ENCODE data around the gene ZNF500. TPM values are rescaled to one million over a fixed set of nuclear protein-coding genes. Genes with fewer than 3 reads are reported as not detected.
A peak's percentile ranks its signal among the peaks of the same experiment; 100 is the strongest.

Gene ZNF500
- total and polyA plus RNA-seq, 2 donors from 2014 or later: 4.9 to 18.3 TPM

DNA sequence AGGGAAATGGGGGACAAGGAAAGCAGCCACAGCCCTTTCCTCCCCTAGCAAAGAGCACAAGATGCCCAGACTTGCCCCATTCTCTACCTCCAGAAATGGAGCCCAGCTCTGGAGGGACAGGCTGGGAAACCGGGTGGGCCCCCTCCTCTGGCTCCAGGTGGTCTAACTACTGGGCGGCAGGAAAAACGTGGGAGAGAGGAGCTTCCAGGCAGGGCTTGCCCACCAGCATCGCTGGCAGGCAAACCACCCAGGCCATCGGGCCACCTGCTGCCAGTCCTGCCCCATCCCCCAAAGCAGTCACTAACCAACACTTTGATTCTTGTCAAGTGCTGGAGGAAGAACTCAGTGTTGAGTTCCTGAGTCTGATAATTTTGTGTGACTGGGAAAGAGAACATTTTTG is 48.5 kb downstream of the ZNF500 start:
- Histone ChIP-seq H3K27me3 (ENCODE audit: control insufficient read depth, insufficient read depth, low read length) (no peaks in the 10 kb centered on the region), H3K36me3 (ENCODE audit: control insufficient read depth in 2 of 3, insufficient read depth in 3 of 3, low read length in 3 of 3) (peaks cover 0 to 13% (median 5%) of the 10 kb centered on the region in 3 donors), H3K9ac (ENCODE audit: low read length in 3 of 3) (no peak overlapping the region), H3K27ac (ENCODE audit: low read depth in 2 of 2, low read length in 2 of 2) (no peak overlapping the region), H3K9me3 (ENCODE audit: control insufficient read depth in 2 of 3, insufficient read depth in 1 of 3, low read length in 3 of 3) (no peaks in the 10 kb centered on the region), H3K4me1 (ENCODE audit: control insufficient read depth in 2 of 3, insufficient read depth in 2 of 3, low read depth in 1 of 3, low read length in 3 of 3) (no peaks in the 10 kb centered on the region), H3K4me3 (ENCODE audit: low read length in 3 of 3) (no peak overlapping the region)
- DNase-seq (peak in 1 of 5 donors; percentile 29), FAIRE-seq (no peak)
- intact Hi-C loops (cut with DNase I): no loop called here
- TF ChIP-seq, protein P1, sequence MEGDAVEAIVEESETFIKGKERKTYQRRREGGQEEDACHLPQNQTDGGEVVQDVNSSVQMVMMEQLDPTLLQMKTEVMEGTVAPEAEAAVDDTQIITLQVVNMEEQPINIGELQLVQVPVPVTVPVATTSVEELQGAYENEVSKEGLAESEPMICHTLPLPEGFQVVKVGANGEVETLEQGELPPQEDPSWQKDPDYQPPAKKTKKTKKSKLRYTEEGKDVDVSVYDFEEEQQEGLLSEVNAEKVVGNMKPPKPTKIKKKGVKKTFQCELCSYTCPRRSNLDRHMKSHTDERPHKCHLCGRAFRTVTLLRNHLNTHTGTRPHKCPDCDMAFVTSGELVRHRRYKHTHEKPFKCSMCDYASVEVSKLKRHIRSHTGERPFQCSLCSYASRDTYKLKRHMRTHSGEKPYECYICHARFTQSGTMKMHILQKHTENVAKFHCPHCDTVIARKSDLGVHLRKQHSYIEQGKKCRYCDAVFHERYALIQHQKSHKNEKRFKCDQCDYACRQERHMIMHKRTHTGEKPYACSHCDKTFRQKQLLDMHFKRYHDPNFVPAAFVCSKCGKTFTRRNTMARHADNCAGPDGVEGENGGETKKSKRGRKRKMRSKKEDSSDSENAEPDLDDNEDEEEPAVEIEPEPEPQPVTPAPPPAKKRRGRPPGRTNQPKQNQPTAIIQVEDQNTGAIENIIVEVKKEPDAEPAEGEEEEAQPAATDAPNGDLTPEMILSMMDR (IDR thresholded peaks at IDR 0.05; ENCODE audit: borderline replicate concordance, extremely low read depth, insufficient read depth): no peak

GRCh38 chr16:4714996-4715395 is 52.0 kb downstream of the ZNF500 start:
- DNase-seq: peak in 1 of 5 donors; percentile 18
- no peaks in the 10 kb centered on the region for H3K4me1 ChIP-seq (ENCODE audit: control insufficient read depth in 2 of 3, insufficient read depth in 2 of 3, low read depth in 1 of 3, low read length in 3 of 3)
- H3K27ac ChIP-seq (ENCODE audit: low read depth in 2 of 2, low read length in 2 of 2): no peak overlapping the region
- peaks cover 2 to 14% (median 5%) of the 10 kb centered on the region in 3 donors for H3K36me3 ChIP-seq (ENCODE audit: control insufficient read depth in 2 of 3, insufficient read depth in 3 of 3, low read length in 3 of 3)
- TF ChIP-seq, protein P1 (IDR thresholded peaks at IDR 0.05; ENCODE audit: borderline replicate concordance, extremely low read depth, insufficient read depth): no peak
- H3K4me3 ChIP-seq (ENCODE audit: low read length in 3 of 3): no peak overlapping the region
- no peak for FAIRE-seq
- no peaks in the 10 kb centered on the region for H3K27me3 ChIP-seq (ENCODE audit: control insufficient read depth, insufficient read depth, low read length)
- H3K9me3 ChIP-seq (ENCODE audit: control insufficient read depth in 2 of 3, insufficient read depth in 1 of 3, low read length in 3 of 3): no peaks in the 10 kb centered on the region
- H3K9ac ChIP-seq (ENCODE audit: low read length in 3 of 3): no peak overlapping the region
- intact Hi-C loops (cut with DNase I): no loop called here

DNA sequence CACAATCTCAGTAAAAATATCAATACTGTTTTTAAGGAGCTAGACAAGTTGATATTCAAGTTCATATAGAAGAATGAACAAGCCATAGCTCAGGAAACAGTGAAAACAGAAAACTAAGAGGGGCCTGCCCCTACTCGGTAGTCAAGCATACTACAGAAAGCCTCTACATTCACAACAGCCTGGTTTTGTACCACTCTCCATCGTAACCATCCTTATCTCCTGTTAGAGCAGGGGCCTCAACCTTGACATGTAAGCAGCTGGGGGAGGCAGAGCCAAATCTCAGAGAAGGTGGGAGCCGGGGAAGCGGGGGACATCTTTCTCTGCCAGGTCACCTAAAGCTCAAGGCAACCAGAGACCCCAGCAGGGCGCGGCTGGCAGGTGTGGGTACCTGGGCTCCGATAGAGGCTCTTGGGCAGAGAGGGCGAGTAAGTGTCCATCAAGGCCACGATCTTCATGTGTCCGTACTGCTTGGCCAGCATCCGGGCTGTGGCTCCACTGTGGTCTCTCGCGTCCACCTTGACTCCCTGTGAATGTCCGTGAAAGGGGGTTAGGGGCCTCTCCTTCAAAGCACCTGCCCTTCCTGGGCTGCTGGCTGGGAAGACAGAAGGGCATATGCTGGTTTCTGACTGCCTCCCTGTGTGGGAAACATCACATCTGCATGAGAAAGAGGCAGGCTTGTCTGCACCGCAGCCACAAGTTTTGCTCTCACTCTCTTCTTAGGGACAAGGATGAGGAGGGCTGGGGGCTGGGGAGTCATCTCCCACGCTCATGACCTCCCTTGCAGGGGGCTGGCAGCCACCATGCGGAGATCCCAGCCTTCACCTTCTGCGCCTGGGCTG is 53.1 kb downstream of the ZNF500 start:
- intact Hi-C loops (cut with DNase I): no loop called here
- peaks cover 2 to 14% (median 5%) of the 10 kb centered on the region in 3 donors for H3K36me3 ChIP-seq (ENCODE audit: control insufficient read depth in 2 of 3, insufficient read depth in 3 of 3, low read length in 3 of 3)
- no peak overlapping the region for H3K9ac ChIP-seq (ENCODE audit: low read length in 3 of 3)
- FAIRE-seq (no peak), DNase-seq (peak in 1 of 5 donors; percentile 44)
- H3K4me3 ChIP-seq (ENCODE audit: low read length in 3 of 3): no peak overlapping the region
- TF ChIP-seq, protein P1 (IDR thresholded peaks at IDR 0.05; ENCODE audit: borderline replicate concordance, extremely low read depth, insufficient read depth): no peak
- no peaks in the 10 kb centered on the region for H3K27me3 ChIP-seq (ENCODE audit: control insufficient read depth, insufficient read depth, low read length)
- no peaks in the 10 kb centered on the region for H3K4me1 ChIP-seq (ENCODE audit: control insufficient read depth in 2 of 3, insufficient read depth in 2 of 3, low read depth in 1 of 3, low read length in 3 of 3)
- no peak overlapping the region for H3K27ac ChIP-seq (ENCODE audit: low read depth in 2 of 2, low read length in 2 of 2)
- no peaks in the 10 kb centered on the region for H3K9me3 ChIP-seq (ENCODE audit: control insufficient read depth in 2 of 3, insufficient read depth in 1 of 3, low read length in 3 of 3)
